ENCODE measurements around the gene IRX2. TPM values are rescaled to one million over a fixed set of nuclear protein-coding genes. Genes with fewer than 3 reads are reported as not detected.

The IRX2 gene
- total RNA-seq, 4 donors from 2014 or later = 2.4 TPM; not detected in 3

- Histone ChIP-seq H3K9me3 (no peaks in the 10 kb centered on the region), H3K27ac (no peak overlapping the region), H3K4me3 (no peak overlapping the region), H3K36me3 (no peaks in the 10 kb centered on the region), H3K4me1 (no peaks in the 10 kb centered on the region), H3K27me3 (peaks cover 24 to 28% (median 25%) of the 10 kb centered on the region in 3 donors)
- DNase-seq = no peak
- in situ Hi-C loops (cut with MboI; ENCODE audit: low sequenced_read_pairs in 4 of 4) (no loop called here), intact Hi-C loops (cut with DNase I; ENCODE audit: low total_unique reads) (no loop called here)
- ATAC-seq = no peak
- TF ChIP-seq CTCF (IDR thresholded peaks at IDR 0.05 in 4 of 5, conservative IDR thresholded peaks at IDR 0.05 in 1 of 5) = no peak
Observed at GRCh38 chr5:2761921-2762488, 10.5 kb upstream of the IRX2 start.

- ATAC-seq = no peak
- Histone ChIP-seq H3K4me3 (no peak overlapping the region), H3K27me3 (peaks cover 44 to 49% (median 45%) of the 10 kb centered on the region in 3 donors), H3K9me3 (no peaks in the 10 kb centered on the region), H3K4me1 (peaks cover 0 to 6% of the 10 kb centered on the region in 2 donors), H3K27ac (no peak overlapping the region), H3K36me3 (no peaks in the 10 kb centered on the region)
- DNase-seq = no peak
- TF ChIP-seq POLR2A (IDR thresholded peaks at IDR 0.05) = no peak
- TF ChIP-seq CTCF (IDR thresholded peaks at IDR 0.05 in 4 of 5, conservative IDR thresholded peaks at IDR 0.05 in 1 of 5) = no peak
- intact Hi-C loops (cut with DNase I; ENCODE audit: low total_unique reads) (no loop called here), in situ Hi-C loops (cut with MboI; ENCODE audit: low sequenced_read_pairs in 4 of 4) (no loop called here)
Observed at GRCh38 chr5:2759696-2760461, 8.4 kb upstream of the IRX2 start.

- in situ Hi-C loops (cut with MboI; ENCODE audit: low sequenced_read_pairs in 4 of 4) = no loop called here
- H3K27me3 ChIP-seq = peaks cover 52 to 57% (median 52%) of the 10 kb centered on the region in 3 donors
- ATAC-seq (no peak), DNase-seq (no peak)
- H3K36me3 ChIP-seq = no peaks in the 10 kb centered on the region
- intact Hi-C loops (cut with DNase I; ENCODE audit: low total_unique reads) = no loop called here
- H3K9me3 ChIP-seq = no peaks in the 10 kb centered on the region
- H3K4me3 ChIP-seq = no peak overlapping the region
- TF ChIP-seq CTCF (IDR thresholded peaks at IDR 0.05 in 4 of 5, conservative IDR thresholded peaks at IDR 0.05 in 1 of 5) (no peak), POLR2A (IDR thresholded peaks at IDR 0.05) (no peak)
- H3K4me1 ChIP-seq = peaks cover 0 to 6% of the 10 kb centered on the region in 2 donors
- no peak overlapping the region for H3K27ac ChIP-seq
Observed at GRCh38 chr5:2759091-2759490, 7.6 kb upstream of the IRX2 start.

- DNase-seq = no peak
- Histone ChIP-seq H3K36me3 (no peaks in the 10 kb centered on the region), H3K4me3 (no peak overlapping the region), H3K27me3 (peaks cover 55 to 61% (median 57%) of the 10 kb centered on the region in 3 donors), H3K4me1 (peaks cover 0 to 6% of the 10 kb centered on the region in 2 donors), H3K27ac (no peak overlapping the region), H3K9me3 (no peaks in the 10 kb centered on the region)
- TF ChIP-seq CTCF (IDR thresholded peaks at IDR 0.05 in 4 of 5, conservative IDR thresholded peaks at IDR 0.05 in 1 of 5) (no peak), POLR2A (IDR thresholded peaks at IDR 0.05) (no peak)
- intact Hi-C loops (cut with DNase I; ENCODE audit: low total_unique reads) (no loop called here), in situ Hi-C loops (cut with MboI; ENCODE audit: low sequenced_read_pairs in 4 of 4) (no loop called here)
- no peak for ATAC-seq
Observed at GRCh38 chr5:2758632-2759031, 7.2 kb upstream of the IRX2 start.
